GM19025 (cell line): ENCODE data around the gene APOB.

Experiments
- ATAC-seq: cut with Tn5 transposase; IDR thresholded peaks from one replicate; pipeline ENCODE4 v1.9.1; 2021; ENCODE audit warnings: mild to moderate bottlenecking, low read depth, moderate library complexity; ENCODE audit not compliant: unreplicated experiment

Gene APOB

DNA sequence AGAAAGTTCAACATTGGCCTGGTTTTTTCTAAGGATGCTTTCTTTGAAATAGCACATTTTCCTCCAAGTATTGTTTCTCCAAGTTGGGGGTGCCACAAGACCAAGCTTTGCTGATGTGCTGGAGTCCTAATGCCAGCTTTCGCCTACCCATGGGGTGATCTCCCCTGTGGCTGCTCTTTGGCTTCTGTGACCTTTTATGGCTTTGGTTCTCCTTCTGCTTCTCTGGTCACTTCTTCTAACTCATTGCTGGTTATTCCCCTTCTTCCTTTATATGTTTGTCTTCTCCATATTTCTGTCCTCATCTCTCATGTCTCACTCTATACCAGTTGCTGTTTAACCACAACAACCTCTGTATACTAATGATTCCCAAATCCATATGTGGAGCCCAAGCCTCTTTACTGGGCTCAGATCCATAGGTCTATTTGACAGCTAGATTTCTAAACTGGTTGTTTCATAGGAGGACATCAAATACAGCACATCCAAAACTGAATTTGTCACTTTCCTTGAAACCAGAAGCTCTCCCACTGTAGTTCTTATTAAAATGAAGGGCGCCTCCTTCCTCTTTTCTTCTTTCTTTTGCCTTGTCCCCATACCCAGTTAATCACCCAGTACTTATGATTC is 23.1 kb downstream of the APOB start:
- ATAC-seq = no peak

- ATAC-seq = no peak
Measured at GRCh38 chr2:21020031-21020667, 23.7 kb downstream of the APOB start.

- no peak for ATAC-seq
Measured at GRCh38 chr2:21019678-21020021, 24.2 kb downstream of the APOB start.

DNA sequence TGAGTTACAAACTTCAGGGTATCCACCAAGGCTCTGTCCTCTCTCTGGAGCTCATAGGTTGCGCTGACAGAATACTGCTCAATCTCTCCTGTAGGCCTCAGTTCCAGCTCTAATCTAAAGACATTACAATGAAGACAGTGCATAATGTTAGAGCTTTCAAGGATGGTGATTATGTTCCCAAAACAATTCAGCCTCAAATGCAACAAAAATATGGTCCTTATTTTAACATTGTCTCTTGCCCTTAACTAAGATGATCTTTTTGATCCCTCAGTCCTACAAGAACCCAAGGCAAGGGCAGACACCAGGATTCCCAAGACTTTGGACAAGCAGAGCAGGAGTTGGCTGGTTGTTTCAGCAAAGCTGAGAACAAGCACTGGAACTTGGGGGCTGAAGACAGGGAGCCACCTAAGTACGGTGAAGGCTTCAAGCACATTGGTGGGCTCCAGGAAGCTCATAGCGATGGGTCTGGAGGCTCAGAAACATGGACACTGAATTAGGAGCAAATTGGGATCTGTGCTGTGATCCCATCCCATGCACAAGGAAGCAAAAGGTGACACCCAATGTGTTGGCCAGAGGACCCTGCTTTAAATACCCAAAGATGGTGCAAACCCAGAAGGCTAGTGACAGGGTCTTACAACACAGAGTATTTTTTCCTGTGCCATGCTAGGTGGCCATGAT is 24.7 kb downstream of the APOB start:
- ATAC-seq = no peak

- no peak for ATAC-seq
Measured at GRCh38 chr2:21018290-21018689, 25.6 kb downstream of the APOB start.

DNA sequence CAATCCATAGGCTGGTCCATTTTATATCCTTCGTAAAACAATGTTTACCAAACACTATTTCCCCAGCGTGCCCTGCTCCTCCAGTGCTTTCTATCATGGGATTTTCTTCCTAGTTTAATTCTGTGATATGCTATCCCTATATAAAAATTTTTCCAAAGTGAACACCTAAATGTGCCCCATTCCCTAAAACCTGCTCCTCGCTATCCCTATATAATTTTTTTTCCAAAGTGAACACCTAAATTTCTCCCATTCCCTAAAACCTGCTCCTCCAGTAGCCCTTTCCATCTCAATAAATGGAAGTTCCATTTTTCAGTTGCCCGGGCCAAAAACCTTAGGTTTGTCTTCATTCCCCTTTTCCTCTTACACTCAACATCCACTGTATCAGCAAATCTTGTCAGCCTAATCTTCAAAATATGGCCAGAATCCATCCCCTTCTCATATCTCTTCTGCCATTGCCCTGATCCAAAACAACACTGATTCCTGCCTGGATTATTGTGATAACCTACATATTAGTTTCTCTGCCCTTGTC is 26.1 kb downstream of the APOB start:
- ATAC-seq = no peak

- ATAC-seq = no peak
Measured at GRCh38 chr2:21015281-21015645, 28.6 kb downstream of the APOB start.

DNA sequence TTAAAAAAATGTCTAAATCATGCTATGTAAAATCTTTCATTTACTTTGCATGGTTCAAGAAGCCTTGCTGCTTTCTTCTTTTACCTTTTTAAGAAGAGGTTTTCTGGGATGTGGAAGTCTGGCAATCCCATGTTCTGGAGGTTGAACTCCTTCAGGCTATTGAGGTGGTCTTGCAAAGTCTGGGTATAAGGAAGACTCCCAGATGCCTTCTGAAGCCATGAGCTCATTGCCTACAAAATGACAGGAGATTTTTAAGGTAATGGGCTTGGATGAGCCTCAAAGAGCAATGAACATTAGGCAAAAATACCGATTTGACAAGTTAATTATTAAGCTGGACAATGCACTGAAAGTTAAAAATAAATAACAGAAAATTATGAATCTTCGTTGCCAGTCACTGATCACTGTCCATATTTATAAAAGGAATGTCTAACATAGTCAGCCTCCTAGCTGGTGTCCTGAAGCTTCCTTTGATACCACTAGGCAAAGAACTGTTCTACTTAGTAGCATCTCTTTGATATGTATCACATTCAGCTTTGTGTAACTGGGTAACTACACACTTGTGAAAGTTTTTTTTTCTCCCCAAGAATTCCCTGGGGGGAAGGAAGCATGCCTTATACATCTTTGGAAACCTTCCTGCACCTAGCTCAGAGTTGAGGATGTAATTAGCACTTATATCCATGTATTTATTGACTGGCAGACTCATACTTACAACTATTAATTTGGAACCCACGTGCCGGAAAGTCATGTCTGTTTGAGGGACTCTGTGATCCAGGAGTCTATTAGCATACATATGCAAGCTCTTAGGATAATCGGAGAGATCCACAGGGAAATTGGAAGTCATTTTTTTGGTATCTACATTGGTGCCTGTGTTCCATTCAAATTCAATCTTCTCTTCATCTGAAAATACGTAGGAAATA is 29.3 kb downstream of the APOB start:
- ATAC-seq = no peak

DNA sequence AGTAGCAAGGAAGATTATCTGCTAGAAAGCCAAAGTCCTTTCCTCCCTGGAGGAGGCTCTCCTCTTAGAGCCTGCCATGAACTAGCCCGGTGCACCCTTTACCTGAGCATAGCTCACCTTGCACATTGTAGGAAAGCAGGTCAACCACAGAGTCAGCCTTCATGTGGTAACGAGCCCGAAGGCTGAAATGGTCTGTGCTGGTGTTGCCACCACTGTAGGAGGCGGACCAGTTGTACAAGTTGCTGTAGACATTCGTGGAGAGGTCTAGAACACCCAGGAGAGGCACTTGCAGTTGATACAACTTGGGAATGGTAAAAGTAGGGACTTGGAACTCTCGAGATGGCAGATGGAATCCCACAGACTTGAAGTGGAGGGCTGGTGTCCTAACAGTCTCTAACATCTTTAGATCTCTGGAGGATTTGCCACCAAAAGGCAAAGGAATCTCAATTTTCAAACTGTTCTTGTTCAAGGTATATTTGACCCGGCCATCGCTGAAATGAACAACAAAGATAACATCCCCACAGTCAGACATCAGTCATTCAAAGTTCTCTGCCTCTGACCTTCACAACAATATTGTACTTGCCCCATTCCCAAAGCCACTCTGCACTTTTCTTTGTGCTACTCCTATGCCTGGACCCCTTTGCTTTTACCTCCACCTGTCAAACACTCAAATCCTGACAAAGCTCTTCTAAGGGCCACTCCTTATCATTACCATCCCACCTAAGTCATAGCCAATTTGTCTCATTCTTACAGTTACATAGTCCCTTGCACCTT is 30.6 kb downstream of the APOB start:
- ATAC-seq = no peak

- ATAC-seq = no peak
Measured at GRCh38 chr2:21012557-21012937, 31.3 kb downstream of the APOB start.

DNA sequence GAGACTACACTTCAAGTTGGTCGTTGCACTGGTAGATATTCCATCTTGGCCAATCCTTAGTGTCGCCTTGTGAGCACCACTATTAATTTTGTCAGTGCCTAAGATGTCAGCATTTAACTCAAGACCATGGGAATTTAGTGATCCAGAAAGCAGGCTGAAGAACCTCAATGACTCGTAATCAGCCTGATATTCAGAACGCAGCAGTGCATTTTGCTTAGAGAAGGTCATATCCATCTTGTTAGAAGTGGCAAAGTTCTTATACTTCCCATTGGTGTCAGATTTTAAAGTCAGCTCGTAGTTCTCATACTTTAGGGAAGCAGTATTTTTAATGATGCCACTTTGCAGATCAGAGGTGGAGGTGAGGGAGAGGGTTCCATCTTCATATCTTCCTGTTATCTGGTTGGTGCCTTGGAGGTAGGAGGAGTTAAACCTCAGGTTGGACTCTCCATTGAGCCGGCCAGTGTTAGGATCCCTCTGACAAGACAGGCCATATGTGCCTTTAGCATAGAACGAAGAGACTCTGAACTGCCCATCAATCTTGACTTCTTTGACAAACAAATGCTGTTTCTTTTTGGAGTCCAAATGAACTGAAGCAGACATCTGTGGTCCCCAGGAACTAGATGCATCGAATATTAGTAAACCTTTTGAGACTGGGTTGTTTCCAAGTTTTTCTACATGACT is 31.9 kb downstream of the APOB start:
- no peak for ATAC-seq

DNA sequence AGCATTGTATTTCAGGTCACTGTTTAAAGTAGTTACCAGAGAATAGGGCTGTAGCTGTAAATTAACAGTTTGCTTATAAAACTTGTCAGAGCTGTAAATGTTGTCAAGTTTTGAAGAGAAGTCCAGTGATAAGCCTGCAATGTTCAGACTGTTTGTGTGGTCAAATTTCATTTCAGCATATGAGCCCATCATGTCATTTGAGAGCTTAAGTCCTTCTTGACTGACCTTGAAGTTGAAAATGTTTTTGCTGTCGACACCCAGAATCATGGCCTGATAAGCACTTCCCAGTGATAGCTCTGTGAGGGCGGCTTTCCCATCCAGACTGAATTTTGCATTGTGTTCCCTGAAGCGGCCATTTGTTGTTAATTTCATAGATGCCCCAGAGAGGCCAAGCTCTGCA is 32.4 kb downstream of the APOB start:
- ATAC-seq = no peak

DNA sequence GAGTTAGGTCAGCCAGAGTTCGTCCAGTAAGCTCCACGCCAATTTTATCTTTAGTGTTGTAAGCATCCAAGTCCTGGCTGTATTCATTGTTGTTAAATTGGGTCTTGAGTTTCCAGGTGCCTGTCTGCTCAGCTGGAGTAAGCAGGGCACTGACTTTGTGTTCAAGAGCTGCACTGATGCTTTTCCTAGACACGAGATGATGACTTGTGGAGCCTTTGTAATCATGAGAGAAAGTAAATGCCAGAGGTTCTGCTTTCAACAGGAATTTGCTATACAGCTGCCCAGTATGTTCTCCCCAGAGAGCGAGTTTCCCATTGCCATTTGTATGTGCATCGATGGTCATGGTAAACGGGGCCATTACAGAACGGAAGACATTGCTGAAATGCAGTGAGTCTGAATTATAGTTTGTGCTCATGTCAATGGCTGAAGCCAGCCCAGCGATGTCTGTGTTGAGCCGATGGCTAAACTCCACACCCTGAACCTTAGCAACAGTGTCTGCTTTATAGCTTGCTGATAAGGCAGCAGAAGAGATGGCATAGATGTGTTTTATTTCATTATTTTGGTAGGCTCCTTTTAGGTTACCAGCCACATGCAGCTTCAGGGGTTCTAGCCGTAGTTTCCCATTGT is 32.9 kb downstream of the APOB start:
- ATAC-seq = no peak

- ATAC-seq = no peak
Measured at GRCh38 chr2:21009662-21010225, 34.1 kb downstream of the APOB start.

- no peak for ATAC-seq
Measured at GRCh38 chr2:21008790-21009661, 34.8 kb downstream of the APOB start.

GRCh38 chr2:21008014-21008789 is 35.7 kb downstream of the APOB start:
- ATAC-seq = no peak
